HepG2 (cell line): Measurements from ENCODE around the gene LGR6. TPM values are rescaled to one million over a fixed set of nuclear protein-coding genes. Genes with fewer than 3 reads are reported as not detected.

Source experiments
- ATAC-seq: fragments of 200-7000 bp; cut with Tn5 transposase; 3 replicates; pipeline ENCODE4 v1.9.1; 2020; ENCODE audit warnings: mild to moderate bottlenecking, moderate library complexity
- BruUV-seq: library from RNA; stranded (reverse); fragments of 400-500 nt; replicated peaks from 2 replicates; lab custom pipeline; 2021; lab: Mats Ljungman, UMichigan
- CTCF ChIA-PET: fragments of 300-600 bp; formaldehyde crosslinking; extraction: SDS; loops from one replicate; lab custom pipeline; 2021; ENCODE audit warnings: low total read pairs, inconsistent platforms, low intra/inter-chr PET ratio; lab: Yijun Ruan, JAX
- POLR2A ChIA-PET: fragments of 350-600 bp; sonication (Branson Sonifier 250); formaldehyde crosslinking; loops from one replicate; lab custom pipeline; 2020; ENCODE audit warnings: antibody characterized with exemption, inconsistent platforms; lab: Yijun Ruan, JAX
- DNase-seq: peaks from one replicate; pipeline ENCODE4 v3.0.0-alpha.2; 2015; ENCODE audit warnings: low spot score
- FAIRE-seq: peaks from 3 replicates; lab custom pipeline; 2011; peaks lifted over from hg19 to GRCh38; lab: Jason Lieb, UNC
- H2AFZ ChIP-seq: one replicate; pipeline ENCODE4 v1.6.1; 2011; ENCODE audit warnings: low read length, inconsistent platforms
- H3K27ac ChIP-seq: fragments of 300-600 bp; 3 replicates; pipeline ENCODE4 v1.8.0; 2011; ENCODE audit warnings: mixed run types, mild to moderate bottlenecking, mixed read lengths, low read length, inconsistent platforms; ENCODE audit not compliant: insufficient read depth; ENCODE audit errors: extremely low read length
- H3K27me3 ChIP-seq, 2 experiments: fragments of 200-600 bp in 1 of 2; 2 replicates in 1 of 2; 3 replicates in 1 of 2; pipeline versions ENCODE4 v1.6.0 to v1.8.0; 2011; ENCODE audit warnings: low read length in 2 of 2, mild to moderate bottlenecking in 2 of 2, moderate library complexity in 2 of 2, inconsistent platforms in 1 of 2; ENCODE audit not compliant: insufficient read depth in 2 of 2, control insufficient read depth in 1 of 2
- H3K36me3 ChIP-seq, 2 experiments: fragments of 200-600 bp in 1 of 2; replicated peaks in 1 of 2; 2 replicates in 1 of 2; 3 replicates in 1 of 2; pipeline versions ENCODE4 v1.5.1 to v1.8.0; 2011; ENCODE audit warnings: low read length in 2 of 2, inconsistent platforms in 1 of 2; ENCODE audit not compliant: insufficient read depth in 2 of 2, control insufficient read depth in 1 of 2
- H3K4me1 ChIP-seq: 2 replicates; pipeline ENCODE4 v1.5.1; 2012; ENCODE audit warnings: low read length, inconsistent platforms; ENCODE audit not compliant: insufficient read depth
- H3K4me2 ChIP-seq: 2 replicates; pipeline ENCODE4 v1.6.0; 2011; ENCODE audit warnings: low read depth, low read length, inconsistent platforms
- H3K4me3 ChIP-seq, 3 experiments: fragments of 200-600 bp in 1 of 3; sonication (generic), shearing (Covaris generic) in 1 of 3; replicated peaks in 1 of 3; 2 replicates each; pipeline ENCODE4 v1.5.1; 2011 to 2016; ENCODE audit warnings: low read length in 3 of 3, inconsistent platforms in 2 of 3, low read depth in 2 of 3, mild to moderate bottlenecking in 2 of 3, control low read depth in 1 of 3, mixed read lengths in 1 of 3; ENCODE audit not compliant: insufficient read depth in 1 of 3
- H3K79me2 ChIP-seq: one replicate; pipeline ENCODE4 v1.6.1; 2011; ENCODE audit warnings: low read length, inconsistent platforms; ENCODE audit not compliant: insufficient read depth
- H3K9ac ChIP-seq: 2 replicates; pipeline ENCODE4 v1.6.0; 2011; ENCODE audit warnings: mild to moderate bottlenecking, low read depth, low read length, inconsistent platforms; ENCODE audit not compliant: insufficient read depth
- H3K9me3 ChIP-seq: 2 replicates; pipeline ENCODE4 v1.5.1; 2012; ENCODE audit warnings: mild to moderate bottlenecking, low read length
- H4K20me1 ChIP-seq: 2 replicates; pipeline ENCODE4 v1.6.0; 2011; ENCODE audit warnings: inconsistent platforms, mild to moderate bottlenecking, low read length, moderate library complexity; ENCODE audit not compliant: insufficient read depth
- DRAP1 ChIP-seq: IDR thresholded peaks from 2 replicates; pipeline ENCODE4 v1.6.1; 2016; ENCODE audit warnings: missing genetic modification reagents, missing compliant biosample characterization
- EP300 ChIP-seq, 3 experiments: sonication (generic) in 1 of 3; formaldehyde crosslinking in 1 of 3; IDR thresholded peaks; 2 replicates each; pipeline versions ENCODE4 v1.5.1 to v1.6.1; 2011 to 2020; ENCODE audit warnings: low read depth in 2 of 3, low read length in 2 of 3, borderline replicate concordance in 1 of 3, improper control_type of control experiment in 1 of 3, mild to moderate bottlenecking in 1 of 3, missing genetic modification reagents in 1 of 3, moderate library complexity in 1 of 3
- FOXP4 ChIP-seq: sonication (generic); formaldehyde crosslinking; IDR thresholded peaks from 2 replicates; pipeline ENCODE4 v1.4.0; 2020; ENCODE audit warnings: missing genetic modification reagents
- GABPA ChIP-seq, 2 experiments: IDR thresholded peaks; 2 replicates each; pipeline ENCODE4 v1.6.1; 2011 to 2016; ENCODE audit warnings: low read depth in 2 of 2, low read length in 1 of 2, missing biosample characterization in 1 of 2, missing genetic modification characterization in 1 of 2
- HOXD1 ChIP-seq: sonication (generic); formaldehyde crosslinking; IDR thresholded peaks from 2 replicates; pipeline ENCODE4 v1.5.0; 2020; ENCODE audit warnings: missing genetic modification reagents
- IKZF4 ChIP-seq: sonication (generic); formaldehyde crosslinking; IDR thresholded peaks from 2 replicates; pipeline ENCODE4 v1.5.1; 2020; ENCODE audit warnings: borderline replicate concordance, mild to moderate bottlenecking, low read depth, missing genetic modification reagents; ENCODE audit errors: not compliant biosample characterization
- MTF2 ChIP-seq: sonication (generic); formaldehyde crosslinking; IDR thresholded peaks from 2 replicates; pipeline ENCODE4 v1.5.0; 2020; ENCODE audit warnings: missing genetic modification reagents, borderline replicate concordance
- MXD3 ChIP-seq: IDR thresholded peaks from 2 replicates; pipeline ENCODE4 v1.6.1; 2016; ENCODE audit warnings: mild to moderate bottlenecking, missing biosample characterization, missing genetic modification reagents
- NR2F6 ChIP-seq, 2 experiments: IDR thresholded peaks; 2 replicates each; pipeline ENCODE4 v1.6.1; 2016; ENCODE audit warnings: antibody characterized with exemption in 1 of 2, mild to moderate bottlenecking in 1 of 2
- RFXAP ChIP-seq: sonication (generic); formaldehyde crosslinking; IDR thresholded peaks from 2 replicates; pipeline ENCODE4 v1.4.0; 2020; ENCODE audit warnings: missing genetic modification reagents, borderline replicate concordance
- SOX5 ChIP-seq: IDR thresholded peaks from 2 replicates; pipeline ENCODE4 v1.6.1; 2016; ENCODE audit warnings: borderline replicate concordance
- SP5 ChIP-seq: IDR thresholded peaks from 2 replicates; pipeline ENCODE4 v1.6.1; 2016; ENCODE audit warnings: low read depth, borderline replicate concordance
- TFDP1 ChIP-seq: IDR thresholded peaks from 2 replicates; pipeline ENCODE4 v1.6.1; 2016; ENCODE audit warnings: missing compliant biosample characterization, missing genetic modification reagents, borderline replicate concordance
- ZNF251 ChIP-seq: sonication (generic); formaldehyde crosslinking; IDR thresholded peaks from 2 replicates; pipeline ENCODE4 v1.9.0; 2021; ENCODE audit warnings: mild to moderate bottlenecking, missing genetic modification reagents
- ZNF292 ChIP-seq: sonication (generic); formaldehyde crosslinking; IDR thresholded peaks from 2 replicates; pipeline ENCODE4 v1.8.1; 2022; ENCODE audit warnings: mild to moderate bottlenecking, low read depth, missing genetic modification reagents, borderline replicate concordance
- ZNF562 ChIP-seq: sonication (generic); formaldehyde crosslinking; IDR thresholded peaks from 2 replicates; pipeline ENCODE4 v1.8.0; 2022; ENCODE audit warnings: missing genetic modification reagents, borderline replicate concordance
- ZNF75D ChIP-seq: sonication (generic); formaldehyde crosslinking; IDR thresholded peaks from 2 replicates; pipeline ENCODE4 v1.8.1; 2023; ENCODE audit warnings: missing genetic modification reagents, mild to moderate bottlenecking, borderline replicate concordance
- ZNF773 ChIP-seq: sonication (generic); formaldehyde crosslinking; IDR thresholded peaks from 2 replicates; pipeline ENCODE4 v1.4.0; 2020; ENCODE audit warnings: missing genetic modification reagents, borderline replicate concordance
- WGBS: methylation state at CpG from one replicate; pipeline ENCODE4 v1.1.6; 2017; ENCODE audit warnings: low lambda C conversion rate; 5-methylcytosine and 5-hydroxymethylcytosine counted together
- in situ Hi-C: cut with HindIII; loops from 2 replicates; pipeline ENCODE4 v1.10.0; 2017; ENCODE audit warnings: low pct_unique_long_range_greater_than_20kb; ENCODE audit not compliant: extremely low pct_ligation_motif_present
- intact Hi-C: fragments of 100-400 bp; cut with micrococcal nuclease; formaldehyde crosslinking; loops from one replicate; pipeline ENCODE4 v1.10.0; 2022; ENCODE audit not compliant: unreplicated experiment
- polyA plus RNA-seq, 8 experiments: library from polyadenylated mRNA; depleted of rRNA in 3 of 8; stranded (reverse) in 7 of 8; unstranded in 1 of 8; fragments of >200 nt; fragmentation: Illumina TruSeq in 4 of 8; extraction: Trizol in 4 of 8; gene quantifications; 2 replicates each; pipeline versions ENCODE4 v1.2.1 to v1.2.3, GENCODE V29; 2011 to 2016; ENCODE audit warnings: low read depth in 4 of 8, missing spikeins in 1 of 8, mixed read lengths in 1 of 8; ENCODE audit not compliant: insufficient read depth in 1 of 8
- total RNA-seq, 5 experiments: library from RNA; depleted of rRNA; stranded (reverse); fragments of >200 nt; fragmentation: Illumina TruSeq; extraction: Trizol; gene quantifications; 2 replicates each; pipeline ENCODE4 v1.2.3, GENCODE V29; 2016; ENCODE audit warnings: low read depth in 1 of 5

LGR6 gene
- total and polyA plus RNA-seq, 2 of the 13 experiments (the other 11 are each of a cell fraction or from before 2014, with no cell fraction given), result 0.07 TPM; not detected in 1

GRCh38 chr1:202165942-202166843 lies 27.4 kb upstream of the LGR6 start:
- DNase-seq (no peak), FAIRE-seq (no peak), ATAC-seq (no peak)
- Histone ChIP-seq H3K27ac (no peak overlapping the region), H3K9me3 (no peaks in the 10 kb centered on the region), H3K4me3 (no peak overlapping the region), H4K20me1 (no peaks in the 10 kb centered on the region), H2AFZ (no peak overlapping the region), H3K9ac (no peak overlapping the region), H3K4me2 (no peak overlapping the region), H3K36me3 (no peaks in the 10 kb centered on the region), H3K27me3 (peaks cover 7 to 57% of the 10 kb centered on the region in 2 experiments), H3K4me1 (peaks cover 24% of the 10 kb centered on the region), H3K79me2 (no peaks in the 10 kb centered on the region)
- in situ Hi-C loops, result no loop called here
- ChIA-PET POLR2A (no interaction called here), CTCF (no interaction called here)
- intact Hi-C loops, result no loop called here
- 29% methylated on average over 8 of the region's 9 CpGs for WGBS
- no TSS peak for BruUV-seq
- TF ChIP-seq EP300 (IDR thresholded peaks at IDR 0.05; ENCODE audit: low read depth in 2 of 2, low read length in 2 of 2) (no peak), EP300 (CRISPR knock-in tag; IDR thresholded peaks at IDR 0.05; ENCODE audit: borderline replicate concordance) (no peak), TFDP1 (CRISPR knock-in tag) (no peak), GABPA (IDR thresholded peaks at IDR 0.05; ENCODE audit: low read depth, low read length) (no peak), GABPA (CRISPR knock-in tag; IDR thresholded peaks at IDR 0.05; ENCODE audit: low read depth) (no peak), SP5 (CRISPR knock-in tag) (no peak), NR2F6 (IDR thresholded peaks at IDR 0.05) (no peak), NR2F6 (CRISPR knock-in tag; IDR thresholded peaks at IDR 0.05) (no peak), FOXP4 (CRISPR knock-in tag) (no peak), SOX5 (CRISPR knock-in tag) (no peak), DRAP1 (CRISPR knock-in tag) (no peak), MTF2 (no peak), ZNF75D (CRISPR knock-in tag) (no peak), ZNF251 (CRISPR knock-in tag) (no peak), IKZF4 (CRISPR knock-in tag) (no peak), ZNF292 (no peak), MXD3 (CRISPR knock-in tag) (no peak), RFXAP (CRISPR knock-in tag) (no peak), HOXD1 (CRISPR knock-in tag) (no peak), ZNF562 (CRISPR knock-in tag) (no peak), ZNF773 (CRISPR knock-in tag) (no peak)
